Measurements from ENCODE around the gene CREG1. TPM values are rescaled to one million over a fixed set of nuclear protein-coding genes. Genes with fewer than 3 reads are reported as not detected.

CREG1 gene
- total RNA-seq, 1 donor from 2014 or later, result 11.4 TPM

DNA sequence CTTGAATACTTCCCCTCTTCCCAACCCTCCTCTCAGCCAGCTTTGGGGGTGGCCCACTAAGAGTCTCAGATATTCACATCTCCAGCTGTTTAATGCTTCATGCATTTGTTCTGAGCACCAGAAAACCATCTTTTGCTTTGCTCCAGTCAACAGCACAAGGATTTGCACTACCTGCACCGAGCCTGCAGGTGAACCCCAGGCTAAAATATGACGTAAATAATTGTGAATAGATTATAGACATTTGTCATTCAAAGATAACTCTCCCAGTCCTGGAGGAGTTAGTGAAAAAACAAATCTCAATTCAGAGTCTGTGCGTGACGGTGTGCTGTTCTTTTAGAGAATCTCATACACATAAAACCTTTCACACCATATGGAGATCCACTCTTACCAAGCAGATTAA is 42.7 kb downstream of the CREG1 start:
- intact Hi-C loops (cut with micrococcal nuclease), result no loop called here

- intact Hi-C loops (cut with micrococcal nuclease), result no loop called here
Measured at GRCh38 chr1:167510244-167510643, 43.3 kb downstream of the CREG1 start.

DNA sequence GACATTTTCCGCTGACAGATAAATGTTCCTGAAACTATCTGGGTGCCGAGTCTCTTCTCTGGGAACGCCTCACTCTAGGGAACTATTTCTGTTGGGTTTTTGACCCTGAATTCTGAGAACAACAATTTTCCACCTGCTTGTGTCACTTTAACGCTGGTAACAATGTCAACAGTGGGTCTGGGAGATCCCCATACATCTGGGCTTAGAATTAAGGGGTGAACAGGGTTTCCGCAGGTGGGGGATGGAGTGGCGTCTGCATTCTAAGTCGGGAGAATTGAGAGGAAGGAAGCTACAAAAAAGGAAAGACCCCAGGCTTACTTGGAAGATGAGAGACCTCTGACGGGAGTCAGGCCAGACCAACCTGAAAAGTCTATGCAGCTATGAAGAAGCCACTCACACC is 44.0 kb downstream of the CREG1 start:
- intact Hi-C loops (cut with micrococcal nuclease), result no loop called here

- intact Hi-C loops (cut with micrococcal nuclease), result no loop called here
Measured at GRCh38 chr1:167507719-167508118, 45.8 kb downstream of the CREG1 start.

- intact Hi-C loops (cut with micrococcal nuclease), result no loop called here
Measured at GRCh38 chr1:167504467-167504827, 49.1 kb downstream of the CREG1 start.

DNA sequence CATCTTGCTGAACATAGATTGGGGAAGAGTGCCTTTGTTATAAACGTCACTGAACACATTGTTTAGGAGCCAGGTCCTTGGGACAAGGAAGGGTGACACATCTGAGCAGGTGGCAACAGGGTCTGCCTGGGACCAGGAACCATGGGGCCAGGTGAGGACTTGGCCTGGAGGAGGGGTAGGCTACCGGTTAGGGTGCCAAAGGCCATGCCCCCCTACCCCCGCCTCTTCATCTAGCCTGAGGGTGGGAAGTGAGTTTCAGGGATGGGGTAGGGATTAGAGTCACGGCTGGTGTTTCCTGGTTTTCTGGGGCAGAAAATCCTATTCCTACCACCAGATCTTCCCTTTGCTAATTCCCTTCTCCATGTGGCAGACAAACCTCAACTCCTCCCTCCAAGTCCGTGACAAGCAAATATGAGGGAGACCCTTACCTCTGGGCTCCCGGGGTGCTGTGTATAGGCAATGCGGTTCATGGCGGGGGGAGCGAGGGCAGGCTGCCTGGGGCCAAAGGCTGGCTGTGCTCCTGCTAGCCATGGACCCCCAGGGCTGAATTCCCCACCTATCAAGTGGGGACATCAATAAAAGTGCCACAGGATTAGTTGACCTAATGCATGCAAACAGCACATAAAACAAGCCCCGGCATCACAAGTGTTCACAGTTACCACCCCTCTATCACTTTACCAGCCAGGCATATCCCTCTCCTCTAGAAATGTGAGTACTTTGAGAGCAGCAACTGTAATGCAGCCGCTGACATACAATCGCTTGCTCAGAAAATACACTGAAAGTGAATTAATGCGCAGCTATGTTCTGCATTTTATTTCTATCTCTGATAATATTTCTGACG is 49.7 kb downstream of the CREG1 start:
- intact Hi-C loops (cut with micrococcal nuclease), result no loop called here

GRCh38 chr1:167502719-167503462 is 50.7 kb downstream of the CREG1 start:
- intact Hi-C loops (cut with micrococcal nuclease), result no loop called here

DNA sequence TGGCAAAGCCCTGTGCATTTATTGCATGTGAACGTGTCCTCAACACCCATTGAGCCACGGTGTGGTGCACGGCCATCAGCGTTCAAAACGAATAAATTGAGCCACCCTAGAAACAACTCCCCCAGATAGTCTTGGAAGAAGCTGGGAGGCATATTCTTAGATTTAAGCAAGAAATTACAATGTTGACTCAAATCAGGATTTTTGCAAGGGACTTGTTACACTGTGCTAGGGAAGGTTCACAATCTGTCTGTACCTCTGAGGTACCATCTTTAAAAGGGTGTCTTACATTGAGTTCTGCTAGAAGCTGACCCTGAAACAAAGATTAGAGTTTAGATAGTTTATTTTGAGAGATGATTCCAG is 51.4 kb downstream of the CREG1 start:
- intact Hi-C loops (cut with micrococcal nuclease), result no loop called here

- intact Hi-C loops (cut with micrococcal nuclease), result no loop called here
Measured at GRCh38 chr1:167501515-167502191, 51.9 kb downstream of the CREG1 start.

DNA sequence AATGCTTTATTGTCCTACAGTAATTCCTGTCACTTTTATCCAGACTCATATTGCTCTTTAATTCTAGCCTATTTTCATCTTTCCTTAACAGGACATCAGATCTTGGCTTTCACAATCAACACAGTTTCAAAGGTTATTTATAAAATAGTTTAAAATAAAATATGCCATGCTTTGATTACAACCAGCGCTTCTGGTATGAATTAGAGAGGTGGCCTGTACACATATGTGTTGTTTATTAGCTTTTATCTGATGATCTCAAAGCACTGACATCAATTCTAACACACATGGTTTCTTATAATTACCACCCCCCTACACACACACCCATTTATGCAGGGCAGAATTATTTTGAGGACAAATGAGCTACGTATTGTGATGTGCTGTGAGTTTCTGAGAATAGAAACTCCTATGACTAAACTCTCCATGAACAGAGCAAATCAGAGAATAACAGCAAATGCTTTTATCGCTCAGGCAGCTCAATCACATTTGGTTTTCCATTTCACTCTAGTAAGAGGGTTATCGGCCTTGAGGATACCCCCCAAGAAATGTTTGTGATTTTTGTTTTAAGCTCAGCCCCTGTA is 53.2 kb downstream of the CREG1 start:
- intact Hi-C loops (cut with micrococcal nuclease), result loop anchor here (1.0 kb wide), 1 partner anchor 16 kb away; no protein-coding TSS in a partner anchor

GRCh38 chr1:167499664-167500101 is 53.9 kb downstream of the CREG1 start:
- intact Hi-C loops (cut with micrococcal nuclease), result loop anchor here (1.0 kb wide), 1 partner anchor 17 kb away; no protein-coding TSS in a partner anchor

- intact Hi-C loops (cut with micrococcal nuclease), result no loop called here
Measured at GRCh38 chr1:167499106-167499505, 54.5 kb downstream of the CREG1 start.

GRCh38 chr1:167496797-167497619 is 56.6 kb downstream of the CREG1 start:
- intact Hi-C loops (cut with micrococcal nuclease), result no loop called here

DNA sequence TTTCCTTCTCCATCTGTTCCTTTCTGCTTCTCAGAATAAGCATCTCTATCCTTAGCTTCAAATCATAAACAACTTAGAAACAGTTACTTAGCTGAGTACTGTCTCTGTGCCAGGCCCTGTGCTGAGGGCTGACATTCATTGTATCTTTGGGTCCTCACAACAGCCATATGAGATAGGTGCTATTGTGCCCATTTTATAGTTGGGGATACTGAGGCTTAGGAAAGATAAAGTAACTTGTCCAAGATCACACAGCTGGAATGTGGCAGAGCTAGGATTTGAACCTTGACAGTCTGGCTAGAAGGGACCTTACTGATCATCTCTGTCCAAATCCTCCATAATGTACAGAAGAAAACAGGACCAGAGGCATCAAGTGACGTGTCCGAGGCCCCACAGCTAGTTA is 60.2 kb downstream of the CREG1 start:
- intact Hi-C loops (cut with micrococcal nuclease), result loop anchor here (2.0 kb wide), 1 partner anchor 51 kb away; no protein-coding TSS in a partner anchor

- intact Hi-C loops (cut with micrococcal nuclease), result loop anchor here (1.0 to 2.0 kb wide), 2 partner anchors 26 to 50 kb away; partner anchors contain the start of gene CD247
Measured at GRCh38 chr1:167492481-167492910, 61.1 kb downstream of the CREG1 start.

DNA sequence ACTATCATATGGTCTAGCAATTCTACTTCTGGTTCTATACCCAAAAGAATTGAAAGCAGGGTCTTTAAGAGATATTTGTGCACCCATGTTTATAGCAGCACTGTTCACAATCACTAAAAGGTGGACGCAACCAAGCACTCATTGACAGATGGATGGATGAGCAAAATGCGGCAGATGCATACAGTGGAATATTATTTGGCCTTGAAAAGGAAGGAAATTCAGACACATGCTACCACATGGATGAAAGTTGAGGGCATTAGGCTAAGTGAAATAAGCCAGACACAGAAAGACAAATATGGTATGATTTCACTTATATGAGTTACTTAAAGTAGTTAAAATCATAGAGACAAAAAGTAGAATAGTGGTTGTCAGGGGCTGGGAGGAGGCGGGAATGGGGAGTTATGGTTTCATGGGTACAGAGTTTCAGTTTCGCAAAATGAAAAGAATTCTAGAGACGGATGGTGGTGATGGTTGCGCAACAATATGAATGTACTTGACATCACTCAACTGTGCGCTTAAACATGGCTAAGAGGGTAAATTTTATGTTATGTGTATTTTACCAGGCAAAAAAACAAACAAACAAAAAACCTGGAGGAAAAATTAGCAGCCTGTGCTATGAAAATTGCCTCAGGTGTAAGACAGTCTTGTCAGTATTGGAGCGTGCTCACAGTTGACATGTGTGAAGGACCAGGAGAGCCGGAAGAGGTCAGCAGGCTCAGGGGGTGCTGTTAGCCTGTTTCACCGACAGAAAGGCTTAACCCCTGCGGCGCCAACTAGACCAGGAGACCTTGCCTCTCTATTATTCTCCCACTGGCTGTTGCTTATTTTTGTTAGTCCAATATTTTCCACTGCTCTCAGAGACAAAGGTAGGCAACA is 61.7 kb downstream of the CREG1 start:
- intact Hi-C loops (cut with micrococcal nuclease), result loop anchor here (1.0 to 2.0 kb wide), 2 partner anchors 26 to 49 kb away; partner anchors contain the start of gene CD247
